ENCODE measurements around the gene NR4A1. TPM values are rescaled to one million over a fixed set of nuclear protein-coding genes. Genes with fewer than 3 reads are reported as not detected.
"Not testable (repeated sequence)": the region's sequence is repeated elsewhere in the genome, so short reads cannot be mapped to it uniquely, and the experiment has no call there.

Gene NR4A1
- polyA plus RNA-seq, 1 donor, result 50.4 TPM

GRCh38 chr12:52097045-52097666 is 45.9 kb downstream of the NR4A1 start:
- no peak for DNase-seq (ENCODE audit: low read depth)

- DNase-seq (ENCODE audit: low read depth), result not testable (repeated sequence)
Measured at GRCh38 chr12:52104431-52105089, 53.3 kb downstream of the NR4A1 start.

Other genes starting within 250 kb of the NR4A1 start
- 1.2 TPM for gene FIGNL2, start 202.7 kb upstream of the NR4A1 start, polyA plus RNA-seq (ENCODE audit: insufficient read length)
- 0.10 TPM for gene ANKRD33, start 163.3 kb upstream of the NR4A1 start, polyA plus RNA-seq (ENCODE audit: insufficient read length)
- gene ACVRL1, start 143.9 kb upstream of the NR4A1 start, polyA plus RNA-seq (ENCODE audit: insufficient read length), result 44.9 TPM
- 12.3 TPM for gene ACVR1B, start 99.7 kb upstream of the NR4A1 start, polyA plus RNA-seq (ENCODE audit: insufficient read length)
- 16.3 TPM for gene TAMALIN, start 44.5 kb upstream of the NR4A1 start, polyA plus RNA-seq (ENCODE audit: insufficient read length)
- 24.8 TPM for gene ATG101, start 18.5 kb downstream of the NR4A1 start, polyA plus RNA-seq (ENCODE audit: insufficient read length)
- 0.18 TPM for gene SMIM41, start 28.3 kb downstream of the NR4A1 start, polyA plus RNA-seq (ENCODE audit: insufficient read length)
- gene KRT80, start 140.6 kb downstream of the NR4A1 start, polyA plus RNA-seq (ENCODE audit: insufficient read length), result 7.0 TPM
- gene KRT7, start 181.8 kb downstream of the NR4A1 start, polyA plus RNA-seq (ENCODE audit: insufficient read length), result 0.86 TPM
- 0.33 TPM for gene KRT86, start 223.2 kb downstream of the NR4A1 start, polyA plus RNA-seq (ENCODE audit: insufficient read length)
- not detected for gene KRT81, start 240.1 kb downstream of the NR4A1 start, polyA plus RNA-seq (ENCODE audit: insufficient read length)